Activated CD4-positive, CD25-positive, alpha-beta regulatory T cell treated with anti-CD3 and anti-CD28 coated beads, Interleukin-2, amount 50 U/mL, for 24 hours (primary cell): ENCODE results near the gene FAM13C.

Experiments
- ATAC-seq, 2 donors: fragments of 150-1000 bp; cut with Tn5 transposase; one replicate each; pipeline ENCODE4 v1.10.0; 2021; ENCODE audit warnings: mild to moderate bottlenecking in 1 of 2, moderate library complexity in 1 of 2

The FAM13C gene

DNA sequence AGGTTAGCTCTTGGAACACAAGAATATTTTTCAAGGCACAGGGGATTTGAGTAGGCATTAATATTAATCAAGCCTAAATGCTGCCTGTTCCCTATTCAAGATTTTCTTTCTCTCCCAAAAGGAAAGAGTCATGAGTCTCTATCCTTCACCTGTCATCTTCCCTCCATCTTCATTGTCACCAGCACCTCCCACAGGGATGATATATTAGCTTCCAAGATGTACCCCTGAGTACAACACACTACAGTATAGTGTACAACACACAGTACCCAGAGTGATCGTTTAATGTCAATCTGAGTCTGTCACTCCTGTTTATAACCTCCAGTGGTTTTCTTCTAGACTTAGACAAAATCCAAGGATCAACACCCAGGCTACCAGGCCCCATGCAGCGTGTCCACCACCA, 50.1 kb downstream of the FAM13C start:
- ATAC-seq, result no peak

DNA sequence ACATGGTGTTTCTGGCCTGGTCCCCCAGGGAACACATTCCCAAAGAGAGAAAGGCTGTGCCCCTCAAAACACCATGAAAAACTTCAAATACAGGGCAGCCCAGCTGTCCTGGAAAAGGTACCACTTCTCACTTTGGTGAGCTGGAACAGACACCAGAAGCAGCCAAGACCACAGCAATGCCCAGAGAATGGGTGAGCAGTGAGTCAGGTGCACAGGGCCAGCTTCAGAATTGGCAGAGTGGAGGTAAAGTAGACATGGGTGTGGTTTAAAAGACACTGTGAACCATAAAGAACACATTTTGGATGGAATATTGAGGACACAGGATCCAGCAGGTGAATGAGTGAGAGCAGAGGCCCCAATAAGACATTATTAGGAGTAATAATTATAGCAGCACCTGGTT, 51.3 kb downstream of the FAM13C start:
- ATAC-seq, result no peak

DNA sequence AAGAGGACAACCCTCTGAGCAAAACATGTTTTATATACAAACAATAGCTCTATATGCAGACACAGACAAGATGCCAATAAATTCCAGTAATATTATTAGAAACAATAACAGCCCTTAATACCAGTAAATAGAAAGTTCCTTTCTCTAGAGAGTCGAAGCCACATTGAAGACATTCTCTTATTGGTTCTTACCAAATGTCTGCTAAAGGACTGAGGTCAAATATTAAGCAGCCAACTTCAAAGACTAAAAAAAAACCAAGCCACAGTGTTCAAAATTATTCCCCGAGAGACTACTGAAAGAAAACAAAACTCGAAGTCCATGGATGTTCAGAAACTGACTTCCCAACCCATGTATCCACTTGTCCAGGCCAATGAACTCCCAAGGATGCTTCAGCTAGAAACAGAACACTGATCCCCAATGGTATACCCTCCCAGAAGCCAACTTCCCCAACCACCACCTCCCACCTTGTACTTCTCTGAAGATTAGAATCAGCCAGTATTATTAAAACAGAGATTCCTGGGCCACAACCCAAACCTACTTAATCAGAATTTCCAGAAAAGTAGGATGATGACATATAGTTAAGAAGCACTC, 51.9 kb downstream of the FAM13C start:
- no peak for ATAC-seq

DNA sequence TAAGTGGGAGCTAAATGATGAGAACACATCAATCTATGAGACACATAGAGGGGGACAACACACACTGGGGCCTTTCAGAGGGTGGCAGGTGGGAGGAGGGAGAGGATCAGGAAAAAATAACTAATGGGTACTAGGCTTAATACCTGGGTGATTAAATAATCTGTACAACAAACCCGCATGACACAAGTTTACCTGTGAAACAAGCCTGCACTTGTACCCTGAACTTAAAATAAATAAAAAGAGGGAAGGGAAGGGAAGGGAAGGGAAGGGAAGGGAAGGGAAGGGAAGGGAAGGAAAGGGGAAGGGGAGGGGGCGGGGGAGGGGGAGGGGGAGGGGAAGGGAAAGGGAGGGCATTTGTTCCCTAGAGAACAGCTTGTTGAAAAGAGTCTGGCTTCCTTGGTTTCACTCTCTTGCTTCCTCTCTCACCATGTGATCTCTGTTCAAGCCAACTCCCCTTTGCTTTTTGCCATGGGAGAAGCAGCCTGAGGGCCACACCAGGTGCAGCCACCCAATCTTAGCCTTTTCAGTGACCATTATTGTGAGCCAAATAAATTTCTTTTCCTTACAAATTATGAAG, 57.7 kb downstream of the FAM13C start:
- no peak for ATAC-seq

DNA sequence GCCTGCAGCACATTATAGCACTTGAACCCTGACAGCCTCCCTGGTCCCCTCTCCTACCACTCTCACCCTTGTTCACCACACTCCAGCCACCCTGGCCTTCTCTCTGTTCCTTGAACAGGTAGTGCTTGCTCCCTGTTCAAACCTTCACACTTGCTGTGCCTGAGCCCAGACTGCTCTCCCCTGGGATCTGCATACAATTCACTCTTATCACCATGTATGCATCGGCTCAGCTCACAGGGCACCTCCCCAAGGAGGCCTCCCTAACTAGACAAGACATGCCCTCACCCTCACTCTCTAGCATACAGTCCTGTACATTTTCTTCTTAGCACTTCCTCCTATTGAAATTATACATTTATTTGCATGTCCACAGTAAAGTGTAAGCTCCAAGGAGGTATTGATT, 59.3 kb downstream of the FAM13C start:
- no peak for ATAC-seq

DNA sequence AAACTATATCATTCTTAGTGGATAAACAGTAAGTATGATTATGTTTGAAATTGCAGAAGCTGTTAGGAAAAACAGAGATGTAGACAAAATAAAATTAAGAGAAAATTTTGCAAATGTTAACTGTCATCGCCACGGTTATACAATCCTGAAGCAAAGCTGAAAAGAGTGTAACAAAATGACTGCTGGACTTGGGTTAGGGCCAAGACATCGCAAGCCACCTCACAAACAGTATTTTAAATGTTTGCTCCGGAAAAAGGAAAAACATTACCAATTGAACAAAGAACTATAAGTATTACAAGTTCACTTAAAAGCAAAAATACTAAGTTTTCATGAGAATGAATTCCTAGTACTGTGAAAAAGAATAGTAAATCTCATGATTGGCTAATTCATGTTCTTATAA, 60.0 kb downstream of the FAM13C start:
- no peak for ATAC-seq

DNA sequence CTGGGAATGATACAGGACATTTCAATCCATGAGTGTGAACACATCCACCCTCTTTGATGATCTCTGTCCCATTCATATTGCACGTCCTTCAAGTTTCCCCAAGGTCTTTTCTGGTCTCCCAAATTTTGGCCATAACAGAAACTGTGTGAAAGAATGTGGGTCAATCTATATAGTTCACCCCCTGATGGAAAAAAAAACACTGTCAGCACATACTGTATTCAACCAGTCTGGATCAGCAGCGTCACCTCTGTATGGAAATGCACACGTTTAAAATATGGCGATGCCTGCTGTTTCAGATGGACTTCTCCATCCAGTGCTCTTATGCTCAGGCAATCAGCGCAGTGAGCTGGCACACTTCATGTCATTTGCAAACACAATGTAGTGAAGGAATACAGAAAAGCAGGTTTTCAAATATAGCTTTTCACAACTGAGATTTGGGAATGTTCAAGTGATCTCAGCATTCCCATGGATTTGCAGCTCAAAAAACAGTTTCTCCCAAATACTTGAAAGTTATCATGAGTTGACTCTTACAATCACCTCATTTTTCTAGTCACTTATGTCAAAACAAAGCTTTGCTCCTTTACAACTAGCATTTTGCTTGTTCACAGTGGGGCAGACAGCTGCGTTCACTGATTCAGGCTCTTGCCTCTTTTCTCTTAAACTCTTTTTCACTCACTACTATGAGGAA, 61.1 kb downstream of the FAM13C start:
- no peak for ATAC-seq

DNA sequence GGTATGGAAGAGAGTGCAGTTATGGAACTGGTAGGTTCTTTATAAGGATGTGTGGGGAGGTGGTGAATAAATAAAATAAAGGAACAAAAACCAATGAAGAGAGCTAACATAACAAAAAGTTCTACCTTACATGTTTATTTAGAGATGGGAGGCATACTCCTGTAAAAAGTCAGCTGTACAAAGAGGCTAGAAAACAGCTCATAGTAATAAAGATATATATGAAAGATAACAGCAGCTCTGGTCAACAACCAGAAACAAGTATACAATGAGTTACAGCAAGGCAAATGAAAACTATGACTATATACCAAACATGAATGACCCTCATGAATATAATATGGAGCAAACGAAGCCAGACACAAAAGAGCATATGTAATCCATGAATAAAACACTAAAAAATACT, 62.0 kb downstream of the FAM13C start:
- no peak for ATAC-seq

DNA sequence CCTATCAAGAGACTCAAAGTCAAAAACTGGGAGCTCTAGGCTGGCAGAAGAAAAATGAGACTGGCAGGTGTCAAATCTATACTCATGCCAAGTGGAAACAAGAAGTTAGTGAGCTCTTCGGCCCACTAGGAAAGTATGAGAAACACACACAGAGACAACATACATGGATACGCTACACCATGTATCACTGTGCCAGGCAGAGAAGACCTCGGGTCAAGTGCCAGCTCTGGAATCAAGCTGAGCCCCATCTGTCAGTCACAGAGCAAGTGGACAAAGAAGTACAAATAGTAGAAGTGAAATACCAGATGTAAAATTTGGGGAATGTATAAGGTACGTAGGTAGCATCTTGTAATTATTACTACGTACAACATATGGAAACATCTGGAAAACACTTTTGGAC, 62.4 kb downstream of the FAM13C start:
- ATAC-seq, result no peak

DNA sequence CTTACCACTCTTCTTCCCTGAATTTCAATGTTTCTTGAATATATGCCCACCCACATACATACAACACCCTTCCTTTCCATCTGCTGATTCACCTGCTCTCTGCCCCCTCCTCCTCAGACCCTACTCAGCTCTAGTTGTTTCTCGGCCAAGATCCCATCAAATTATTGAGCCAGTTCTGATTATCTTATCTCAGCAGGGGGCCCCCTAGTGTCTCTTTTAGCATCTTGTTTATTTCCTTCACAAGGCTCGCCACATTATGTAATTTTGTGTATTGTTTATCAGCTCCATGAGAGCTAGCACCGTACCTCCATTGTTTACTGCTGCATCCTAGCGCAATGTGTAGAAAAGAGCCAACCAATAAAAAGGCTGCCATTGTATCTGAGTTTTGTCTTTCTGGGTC, 71.9 kb downstream of the FAM13C start:
- ATAC-seq, result no peak

DNA sequence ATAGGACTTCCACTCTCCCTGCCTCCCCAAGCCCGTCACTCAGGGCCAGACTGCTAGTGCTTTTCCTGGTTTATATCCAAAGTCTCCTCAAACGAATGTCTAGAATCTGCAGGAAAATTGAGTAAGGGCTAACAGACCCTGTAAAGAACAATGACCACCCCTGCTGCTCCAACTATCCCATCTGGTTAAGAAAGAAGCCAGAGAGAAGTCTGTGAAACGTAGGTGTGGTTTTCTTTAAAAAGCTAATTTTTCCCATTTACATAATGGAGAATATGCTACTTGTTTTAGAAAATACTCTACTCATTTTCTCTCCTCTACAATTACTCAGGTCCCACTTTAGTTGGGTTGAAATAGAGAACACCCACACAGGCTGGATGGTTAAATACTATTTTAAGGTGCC, 72.5 kb downstream of the FAM13C start:
- no peak for ATAC-seq

DNA sequence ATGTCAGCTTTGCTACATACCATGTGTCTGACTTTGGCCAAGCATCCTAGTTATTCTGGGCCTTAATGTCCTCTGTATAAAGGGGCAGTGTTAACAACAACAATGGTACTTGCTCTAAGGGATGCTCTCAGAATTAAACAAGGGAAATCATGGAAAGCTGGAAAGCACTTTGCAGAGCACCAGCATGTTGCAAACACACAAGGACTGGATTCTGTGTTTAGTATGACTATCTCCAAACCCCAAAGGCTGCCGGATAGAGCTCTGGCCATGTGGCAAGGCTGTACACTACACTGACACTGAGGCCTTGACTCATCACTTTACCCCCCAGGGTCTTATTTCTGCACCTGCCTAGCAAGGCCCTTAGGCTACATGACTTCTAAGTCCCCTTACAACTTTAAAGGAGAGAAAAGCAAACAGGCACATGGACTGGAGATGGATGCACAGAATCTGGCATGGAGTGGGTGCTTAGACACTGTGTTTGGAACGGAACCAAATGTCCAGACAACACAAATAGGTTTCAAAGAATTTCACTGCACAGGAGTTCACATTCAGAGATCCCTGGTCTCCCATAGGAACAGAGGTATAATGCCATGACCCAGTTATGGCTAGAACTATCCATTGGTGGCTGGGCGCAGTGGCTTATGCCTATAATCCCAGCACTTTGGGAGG, 74.6 kb downstream of the FAM13C start:
- no peak for ATAC-seq

DNA sequence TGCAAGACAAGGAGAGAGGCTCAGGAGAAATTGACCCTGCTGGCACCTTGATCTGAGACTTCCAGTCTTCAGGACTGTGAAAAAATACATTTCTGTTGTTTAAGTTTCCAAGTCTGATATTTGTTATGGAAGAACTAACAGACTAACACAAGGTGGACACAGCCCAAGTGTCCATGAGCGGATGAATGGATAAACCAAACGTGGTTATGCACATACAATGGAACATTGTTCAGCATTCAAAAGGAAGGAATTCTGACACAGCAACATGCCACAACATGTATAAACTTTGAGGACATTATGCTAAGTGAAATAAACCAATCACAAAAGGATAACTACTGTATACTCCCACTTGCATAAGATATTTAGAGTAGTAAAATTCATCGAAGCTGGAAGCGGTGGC, 76.5 kb downstream of the FAM13C start:
- no peak for ATAC-seq

DNA sequence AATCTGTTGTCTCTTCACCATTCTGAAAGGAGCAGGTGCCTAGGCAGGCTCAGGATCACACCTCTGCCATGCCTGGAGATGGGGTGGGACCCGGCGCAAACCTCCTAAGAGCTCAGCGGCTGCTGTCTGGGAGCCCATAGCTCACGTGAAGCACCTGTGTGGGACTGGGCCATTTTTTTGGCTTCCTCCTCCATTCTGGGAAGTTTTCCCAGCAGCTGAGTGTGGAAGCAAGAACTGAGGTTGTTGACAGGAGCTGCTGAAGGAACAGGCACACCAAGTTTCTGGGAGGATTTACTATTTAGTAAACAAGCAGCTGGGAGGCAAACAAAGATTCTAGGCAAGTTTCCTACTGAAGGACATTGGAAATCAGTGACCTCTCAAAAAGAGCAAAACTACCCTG, 77.3 kb downstream of the FAM13C start:
- no peak for ATAC-seq

DNA sequence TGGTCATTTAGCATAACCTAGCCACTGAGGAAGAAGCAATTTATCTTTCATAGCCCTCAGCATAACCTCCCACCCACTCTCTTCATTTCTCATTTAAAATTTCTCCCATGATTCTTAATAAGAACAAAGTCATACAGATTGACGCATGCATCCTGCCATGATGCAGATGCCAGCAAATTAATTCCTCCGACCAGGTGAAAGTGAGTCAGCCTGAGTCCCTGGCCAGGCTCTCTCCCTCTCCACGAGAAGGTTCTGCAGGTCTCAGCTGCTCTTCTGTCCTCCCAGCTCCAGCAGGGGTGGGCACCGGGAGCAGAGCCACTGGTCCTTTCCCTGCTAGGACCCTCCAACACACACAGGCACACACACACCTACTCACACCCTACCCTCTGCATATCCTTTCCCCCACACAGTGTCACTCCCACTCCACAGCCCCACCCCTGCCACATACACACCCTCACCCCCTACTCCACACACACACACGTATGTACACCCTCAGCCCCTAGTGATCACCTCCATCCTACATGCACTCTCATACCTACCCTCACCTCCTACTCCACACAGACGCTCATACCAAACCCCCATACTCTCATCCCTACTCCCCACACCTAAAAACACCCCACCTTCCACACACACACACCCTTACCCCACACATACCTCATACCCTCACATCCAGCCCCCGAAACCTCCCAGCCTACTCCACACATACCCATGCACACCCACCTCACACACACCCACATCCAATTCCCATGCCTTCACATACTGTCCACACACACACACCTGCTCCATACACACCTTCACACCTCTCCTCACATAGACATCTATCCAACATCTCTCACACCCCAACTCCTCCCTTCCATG, 78.0 kb downstream of the FAM13C start:
- no peak for ATAC-seq

DNA sequence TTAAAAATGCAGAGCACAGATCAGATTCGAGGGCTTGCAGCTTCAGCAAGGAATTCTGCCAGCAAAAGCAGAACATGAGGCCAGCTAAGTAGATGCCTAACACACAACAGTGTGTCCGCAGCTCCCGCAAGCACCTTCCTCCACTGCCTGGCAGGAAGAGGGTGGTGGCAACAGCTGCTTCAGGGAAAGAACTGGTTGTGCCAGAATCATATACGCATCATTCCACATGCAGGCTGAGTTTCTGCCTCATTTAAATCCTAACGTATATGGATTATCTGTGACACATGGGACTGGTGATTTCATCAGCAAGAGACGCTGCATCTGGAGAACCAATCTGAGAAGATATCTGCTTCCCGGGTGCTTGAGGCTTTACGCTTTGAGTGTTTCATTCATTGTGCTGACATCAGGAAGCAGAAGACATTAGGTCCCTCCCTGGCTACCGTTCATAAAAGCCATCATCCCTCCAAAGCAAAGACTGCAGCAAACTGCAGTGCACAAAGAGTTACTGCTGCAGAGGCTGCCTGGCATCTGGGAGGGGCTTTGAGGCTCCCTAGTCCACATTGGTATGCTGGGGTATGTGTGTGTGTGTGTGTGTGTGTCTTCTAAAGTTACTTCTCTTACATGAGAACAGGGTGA, 78.8 kb downstream of the FAM13C start:
- ATAC-seq, result no peak

DNA sequence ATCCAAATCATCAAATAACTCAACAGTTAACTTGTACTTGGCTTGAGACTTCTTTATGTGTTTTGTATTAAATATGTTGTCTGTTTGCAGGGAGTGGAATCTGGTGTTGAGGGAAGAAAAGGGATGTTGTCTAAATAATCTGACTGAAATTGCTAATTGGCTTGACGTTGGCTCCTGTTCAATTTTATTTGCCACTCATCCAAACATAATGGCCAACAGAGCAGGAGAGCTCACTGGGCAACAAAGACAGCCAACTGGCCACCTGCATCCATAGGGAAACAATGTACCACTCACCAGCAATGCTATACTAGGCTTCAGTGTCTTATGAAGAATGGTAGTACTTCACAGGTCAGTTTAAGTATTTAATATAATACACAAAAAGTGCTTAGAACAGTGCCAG, 80.5 kb downstream of the FAM13C start:
- no peak for ATAC-seq

DNA sequence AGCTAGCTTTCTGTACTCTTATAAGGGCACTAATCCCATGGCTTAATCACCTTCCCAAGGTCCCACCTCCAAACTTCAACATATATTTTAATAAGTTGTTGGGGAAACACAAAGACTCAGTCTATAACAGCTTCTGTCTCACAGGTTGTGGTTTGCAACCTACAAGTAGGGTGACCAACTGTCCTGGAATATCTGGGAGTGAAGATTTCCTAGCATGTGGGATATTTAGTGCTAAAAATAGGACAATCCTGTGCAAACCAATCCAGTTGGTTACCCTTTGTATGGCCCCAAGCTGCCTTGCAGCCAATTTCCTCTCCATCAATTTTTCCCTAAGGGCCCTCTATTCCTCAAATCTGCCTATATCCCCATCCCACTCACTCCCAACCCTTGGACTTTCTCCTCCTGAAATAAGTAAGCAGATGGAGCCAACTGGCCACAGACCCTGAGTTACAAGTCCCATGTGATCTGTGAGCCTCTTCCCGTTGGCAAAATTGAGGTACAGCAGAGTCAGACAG, 82.3 kb downstream of the FAM13C start:
- ATAC-seq, result no peak

DNA sequence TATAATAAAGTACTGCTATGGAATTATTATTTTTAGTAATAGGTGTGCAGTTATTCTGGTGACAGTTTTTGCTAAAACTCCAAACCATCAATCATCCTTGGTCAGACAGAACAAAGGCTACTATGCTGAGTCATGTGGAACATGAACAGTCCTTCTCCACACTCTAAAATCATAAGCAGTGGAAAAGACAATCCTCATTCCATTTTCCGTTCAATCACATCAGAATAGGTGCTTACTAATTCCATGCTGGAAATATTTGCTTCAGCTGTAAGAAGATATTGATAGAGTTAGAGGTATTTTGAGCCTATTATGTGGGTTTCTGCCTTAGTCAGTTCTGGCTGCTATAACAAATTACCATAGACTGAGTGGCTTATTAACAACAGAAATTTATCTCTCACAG, 82.9 kb downstream of the FAM13C start:
- no peak for ATAC-seq

DNA sequence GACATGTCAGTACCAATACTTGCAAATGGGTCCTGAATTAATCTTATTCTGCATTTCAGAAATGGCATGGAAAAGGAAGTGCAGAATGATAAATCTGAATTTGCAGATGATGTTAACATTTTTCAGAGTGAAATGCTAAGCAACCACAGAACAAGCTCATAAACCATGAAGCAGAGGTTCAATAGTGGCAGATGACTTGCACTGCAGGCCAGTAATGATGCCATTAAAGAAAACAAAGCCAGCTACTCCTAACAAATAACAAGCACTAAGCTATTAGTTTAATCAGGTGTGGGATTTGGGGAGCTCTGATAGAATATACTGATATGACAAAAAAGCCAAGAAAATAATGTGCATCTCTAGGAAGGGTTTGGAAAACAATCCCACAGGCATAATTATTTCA, 85.4 kb downstream of the FAM13C start:
- ATAC-seq, result no peak

DNA sequence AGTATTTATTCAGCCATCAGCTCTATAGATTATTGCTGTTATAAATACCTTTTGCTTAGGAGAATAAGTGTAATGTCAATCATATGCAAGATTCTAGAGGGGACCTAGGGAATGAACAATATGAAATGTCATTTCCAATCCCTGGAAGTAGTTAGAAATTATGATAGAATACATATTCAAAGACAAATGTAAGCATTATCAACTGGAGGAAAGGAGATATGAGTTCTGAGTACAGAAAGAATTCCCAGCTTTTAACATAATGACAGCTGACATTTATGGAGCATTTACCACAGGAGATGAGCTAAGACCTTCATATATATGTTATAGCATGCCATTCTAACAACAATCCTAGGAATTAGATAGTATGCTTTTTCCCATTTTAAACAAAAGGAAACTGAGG, 86.2 kb downstream of the FAM13C start:
- no peak for ATAC-seq

DNA sequence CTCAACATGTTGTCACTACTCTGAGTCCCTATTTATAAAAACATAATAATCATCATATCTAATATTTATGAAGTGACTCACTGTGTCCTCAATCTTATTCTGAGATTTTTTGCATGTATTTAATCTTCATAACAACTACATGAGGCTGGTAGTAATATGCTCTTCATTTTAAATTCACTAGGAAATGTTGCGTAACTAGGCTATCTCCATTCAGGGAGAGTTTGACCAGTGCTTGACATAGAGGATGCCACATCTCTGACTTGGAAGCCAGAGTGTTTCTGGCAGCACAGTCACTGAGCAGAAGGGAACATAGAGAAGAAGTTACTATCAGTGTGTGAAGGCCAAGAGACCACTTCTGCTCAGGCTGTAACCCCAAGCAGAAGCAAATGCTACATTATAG, 88.9 kb downstream of the FAM13C start:
- ATAC-seq, result no peak
